ENCODE data around the gene KASH5.

The KASH5 gene

GRCh38 chr19:49395581-49396407 is 7.7 kb downstream of the KASH5 start:
- DNase-seq (ENCODE audit: low spot score), result no peak

- no peak for DNase-seq (ENCODE audit: low spot score)
Measured at GRCh38 chr19:49396738-49397505, 8.9 kb downstream of the KASH5 start.

- no peak for DNase-seq (ENCODE audit: low spot score)
Measured at GRCh38 chr19:49398001-49398615, 10.1 kb downstream of the KASH5 start.

- no peak for DNase-seq (ENCODE audit: low spot score)
Measured at GRCh38 chr19:49398931-49399330, 10.9 kb downstream of the KASH5 start.

- DNase-seq (ENCODE audit: low spot score), result no peak
Measured at GRCh38 chr19:49400029-49400428, 12.0 kb downstream of the KASH5 start.

- DNase-seq (ENCODE audit: low spot score), result no peak
Measured at GRCh38 chr19:49403404-49404187, 15.5 kb downstream of the KASH5 start.

- DNase-seq (ENCODE audit: low spot score), result no peak
Measured at GRCh38 chr19:49407079-49407478, 19.0 kb downstream of the KASH5 start.

- DNase-seq (ENCODE audit: low spot score), result no peak
Measured at GRCh38 chr19:49407482-49408015, 19.5 kb downstream of the KASH5 start.

GRCh38 chr19:49408816-49409440 is 20.9 kb downstream of the KASH5 start:
- no peak for DNase-seq (ENCODE audit: low spot score)

- no peak for DNase-seq (ENCODE audit: low spot score)
Measured at GRCh38 chr19:49409441-49410029, 21.5 kb downstream of the KASH5 start.

- DNase-seq (ENCODE audit: low spot score), result no peak
Measured at GRCh38 chr19:49411681-49412326, 23.8 kb downstream of the KASH5 start.

- no peak for DNase-seq (ENCODE audit: low spot score)
Measured at GRCh38 chr19:49413348-49413747, 25.3 kb downstream of the KASH5 start.

- DNase-seq (ENCODE audit: low spot score), result no peak
Measured at GRCh38 chr19:49414256-49414655, 26.2 kb downstream of the KASH5 start.

- no peak for DNase-seq (ENCODE audit: low spot score)
Measured at GRCh38 chr19:49415102-49415809, 27.2 kb downstream of the KASH5 start.

- no peak for DNase-seq (ENCODE audit: low spot score)
Measured at GRCh38 chr19:49415810-49416200, 27.8 kb downstream of the KASH5 start.

GRCh38 chr19:49417088-49417487 is 29.0 kb downstream of the KASH5 start:
- DNase-seq (ENCODE audit: low spot score), result no peak

GRCh38 chr19:49418511-49418910 is 30.5 kb downstream of the KASH5 start:
- DNase-seq (ENCODE audit: low spot score), result no peak

- DNase-seq (ENCODE audit: low spot score), result no peak
Measured at GRCh38 chr19:49419173-49419572, 31.1 kb downstream of the KASH5 start.

- DNase-seq (ENCODE audit: low spot score), result no peak
Measured at GRCh38 chr19:49420227-49420626, 32.2 kb downstream of the KASH5 start.

All from AG20443 (cell line).